IMR-90 (cell line): ENCODE results near the gene ATG2A. TPM values are rescaled to one million over a fixed set of nuclear protein-coding genes. Genes with fewer than 3 reads are reported as not detected.
A peak's percentile ranks its signal among the peaks of the same experiment; 100 is the strongest.

ENCODE experiments used
- ATAC-seq: fragments of 200-7000 bp; cut with Tn5 transposase; 2 replicates; pipeline ENCODE4 v1.9.1; 2020; ENCODE audit warnings: low read depth, mild to moderate bottlenecking, moderate library complexity
- BruUV-seq: library from RNA; stranded (reverse); fragments of 400-500 nt; replicated peaks from 2 replicates; lab custom pipeline; 2021; lab: Mats Ljungman, UMichigan
- CTCF ChIA-PET: fragments of 300-600 bp; formaldehyde crosslinking; extraction: SDS; loops from one replicate; lab custom pipeline; 2021; ENCODE audit warnings: antibody characterized with exemption; lab: Yijun Ruan, JAX
- POLR2A ChIA-PET: fragments of 300-600 bp; sonication (Branson Sonifier 250); formaldehyde crosslinking; loops from one replicate; lab custom pipeline; 2022; ENCODE audit warnings: antibody characterized with exemption; ENCODE audit not compliant: unreplicated experiment; lab: Charles Lee
- DNase-seq: peaks from one replicate; pipeline ENCODE4 v3.0.0; 2013
- H2AFZ ChIP-seq: replicated peaks from 2 replicates; pipeline ENCODE3; 2013; ENCODE audit warnings: low read length, mild to moderate bottlenecking; ENCODE audit not compliant: poor library complexity
- H2AK5ac ChIP-seq: 2 replicates; pipeline ENCODE4 v1.6.1; 2013; ENCODE audit warnings: low read depth, low read length, inconsistent platforms
- H2AK9ac ChIP-seq: replicated peaks from 2 replicates; pipeline ENCODE3; 2013; ENCODE audit warnings: mild to moderate bottlenecking, low read depth, low read length, moderate library complexity; ENCODE audit not compliant: poor library complexity
- H2BK120ac ChIP-seq: 2 replicates; pipeline ENCODE4 v1.6.1; 2013; ENCODE audit warnings: low read depth, low read length, inconsistent platforms
- H2BK15ac ChIP-seq: 3 replicates; pipeline ENCODE4 v1.6.1; 2013; ENCODE audit warnings: low read depth, low read length, inconsistent platforms
- H2BK20ac ChIP-seq: 2 replicates; pipeline ENCODE4 v1.6.1; 2013; ENCODE audit warnings: low read depth, mild to moderate bottlenecking, inconsistent platforms, low read length, moderate library complexity
- H2BK5ac ChIP-seq: 2 replicates; pipeline ENCODE4 v1.6.1; 2013; ENCODE audit warnings: mild to moderate bottlenecking, low read depth, low read length, inconsistent platforms; ENCODE audit not compliant: poor library complexity, severe bottlenecking
- H3K14ac ChIP-seq: replicated peaks from 2 replicates; pipeline ENCODE4 v1.6.1; 2013; ENCODE audit warnings: low read depth, low read length, inconsistent platforms
- H3K18ac ChIP-seq: 2 replicates; pipeline ENCODE4 v1.6.1; 2013; ENCODE audit warnings: low read depth, low read length, control low read depth
- H3K23ac ChIP-seq: 2 replicates; pipeline ENCODE4 v1.6.1; 2013; ENCODE audit warnings: low read depth, low read length, inconsistent platforms
- H3K27ac ChIP-seq: 2 replicates; pipeline ENCODE4 v1.5.1; 2013; ENCODE audit warnings: mild to moderate bottlenecking, control low read depth, low read length; ENCODE audit not compliant: insufficient read depth
- H3K27me3 ChIP-seq: 2 replicates; pipeline ENCODE4 v1.6.1; 2013; ENCODE audit warnings: low read length; ENCODE audit not compliant: control insufficient read depth, insufficient read depth
- H3K36me3 ChIP-seq: 2 replicates; pipeline ENCODE4 v1.6.1; 2013; ENCODE audit warnings: low read length, mixed read lengths; ENCODE audit not compliant: control insufficient read depth, insufficient read depth
- H3K4ac ChIP-seq: 2 replicates; pipeline ENCODE4 v1.6.1; 2013; ENCODE audit warnings: low read depth, low read length, inconsistent platforms
- H3K4me1 ChIP-seq: 2 replicates; pipeline ENCODE4 v1.6.1; 2013; ENCODE audit warnings: low read length, mixed read lengths; ENCODE audit not compliant: control insufficient read depth, insufficient read depth
- H3K4me2 ChIP-seq: 2 replicates; pipeline ENCODE4 v1.6.1; 2013; ENCODE audit warnings: low read depth, mild to moderate bottlenecking, control low read depth, low read length, moderate library complexity
- H3K4me3 ChIP-seq: 2 replicates; pipeline ENCODE4 v1.5.1; 2013; ENCODE audit warnings: low read depth, mild to moderate bottlenecking, control low read depth, low read length, moderate library complexity; ENCODE audit not compliant: insufficient read depth
- H3K56ac ChIP-seq: 2 replicates; pipeline ENCODE4 v1.6.1; 2013; ENCODE audit warnings: low read length, inconsistent platforms; ENCODE audit not compliant: insufficient read depth; ENCODE audit errors: extremely low read depth
- H3K79me1 ChIP-seq, 2 experiments: 2 replicates each; pipeline ENCODE4 v1.6.1; 2013; ENCODE audit warnings: low read length in 2 of 2, inconsistent platforms in 1 of 2, low read depth in 1 of 2
- H3K9ac ChIP-seq: 2 replicates; pipeline ENCODE4 v1.6.1; 2013; ENCODE audit warnings: low read depth, low read length, control low read depth
- H3K9me1 ChIP-seq: 2 replicates; pipeline ENCODE4 v1.6.1; 2013; ENCODE audit warnings: low read length, inconsistent platforms; ENCODE audit not compliant: insufficient read depth
- H3K9me3 ChIP-seq: 2 replicates; pipeline ENCODE4 v1.6.1; 2013; ENCODE audit warnings: low read length; ENCODE audit not compliant: control insufficient read depth, insufficient read depth
- H4K20me1 ChIP-seq: 2 replicates; pipeline ENCODE4 v1.6.1; 2013; ENCODE audit warnings: low read length, inconsistent platforms; ENCODE audit not compliant: insufficient read depth
- H4K5ac ChIP-seq: 2 replicates; pipeline ENCODE4 v1.6.1; 2013; ENCODE audit warnings: mild to moderate bottlenecking, low read depth, low read length, control low read depth
- H4K8ac ChIP-seq, 2 experiments: 2 replicates each; pipeline ENCODE4 v1.6.1; 2013; ENCODE audit warnings: low read depth in 2 of 2, low read length in 2 of 2, control low read depth in 1 of 2, inconsistent platforms in 1 of 2
- H4K91ac ChIP-seq: 2 replicates; pipeline ENCODE4 v1.6.1; 2013; ENCODE audit warnings: low read depth, low read length, inconsistent platforms; ENCODE audit not compliant: insufficient read depth
- BHLHE40 ChIP-seq: fragments of 150-350 bp; IDR thresholded peaks from 2 replicates; pipeline ENCODE4 v1.6.1; 2016; ENCODE audit warnings: mild to moderate bottlenecking, low read depth, low read length
- CEBPB ChIP-seq: IDR thresholded peaks from 2 replicates; pipeline ENCODE4 v1.6.1; 2012; ENCODE audit warnings: low read depth, low read length, improper control_type of control experiment
- FOS ChIP-seq: fragments of 150-350 bp; IDR thresholded peaks from 2 replicates; pipeline ENCODE4 v1.6.1; 2016; ENCODE audit warnings: low read depth, low read length
- MAFK ChIP-seq: IDR thresholded peaks from 2 replicates; pipeline ENCODE4 v1.6.1; 2012; ENCODE audit warnings: low read depth, low read length, improper control_type of control experiment
- MAZ ChIP-seq: IDR thresholded peaks from 2 replicates; pipeline ENCODE4 v1.6.1; 2012; ENCODE audit warnings: low read depth, mild to moderate bottlenecking, low read length, improper control_type of control experiment, moderate library complexity, borderline replicate concordance
- RAD21 ChIP-seq: IDR thresholded peaks from 2 replicates; pipeline ENCODE4 v1.6.1; 2012; ENCODE audit warnings: low read length, improper control_type of control experiment
- RCOR1 ChIP-seq: IDR thresholded peaks from 2 replicates; pipeline ENCODE4 v1.6.1; 2012; ENCODE audit warnings: mild to moderate bottlenecking, low read length, improper control_type of control experiment; ENCODE audit not compliant: insufficient replicate concordance
- SMC3 ChIP-seq: fragments of 150-350 bp; IDR thresholded peaks from 2 replicates; pipeline ENCODE4 v1.6.1; 2016; ENCODE audit warnings: low read depth, mild to moderate bottlenecking, antibody characterized with exemption, low read length, moderate library complexity
- WGBS, 2 experiments: methylation state at CpG; one replicate each; pipeline versions ENCODE4 v1.1.5 to v1.1.7; 2013; ENCODE audit warnings: missing lambda C conversion rate in 2 of 2; ENCODE audit not compliant: insufficient read length in 1 of 2; ENCODE audit errors: extremely low coverage in 2 of 2; 5-methylcytosine and 5-hydroxymethylcytosine counted together
- dilution Hi-C: fragments of 300-500 bp; cut with HindIII; formaldehyde crosslinking; loops from one replicate; pipeline ENCODE4 v1.14.3; 2018; ENCODE audit warnings: low sequenced_read_pairs; ENCODE audit not compliant: unreplicated experiment
- in situ Hi-C: fragments of 300-500 bp; cut with MboI; formaldehyde crosslinking; loops from 3 replicates; pipeline ENCODE4 v1.14.3; 2019; ENCODE audit warnings: low sequenced_read_pairs, inconsistent platforms, mixed read lengths
- intact Hi-C: fragments of 100-400 bp; cut with micrococcal nuclease; formaldehyde crosslinking; loops from 2 replicates; pipeline ENCODE4 v1.10.0; 2022
- polyA plus RNA-seq, 3 experiments: library from polyadenylated mRNA; depleted of rRNA; stranded (reverse); fragments of >200 nt; gene quantifications; 2 replicates each; pipeline ENCODE4 v1.2.3, GENCODE V29; 2012; ENCODE audit warnings: low replicate concordance in 1 of 3
- total RNA-seq: library from RNA; depleted of rRNA; stranded (reverse); fragments of >200 nt; gene quantifications from 2 replicates; pipeline ENCODE4 v1.2.3, GENCODE V29; 2012
- TF ChIP-seq, protein P1 (sequence below): fragments of 150-350 bp; IDR thresholded peaks from 2 replicates; pipeline ENCODE4 v1.6.1; 2017; ENCODE audit warnings: mild to moderate bottlenecking, antibody characterized with exemption, low read length, low read depth

Gene ATG2A
- total and polyA plus RNA-seq, 2 of the 4 experiments (the other 2 are of a cell fraction): 3.2 to 10.5 TPM

DNA sequence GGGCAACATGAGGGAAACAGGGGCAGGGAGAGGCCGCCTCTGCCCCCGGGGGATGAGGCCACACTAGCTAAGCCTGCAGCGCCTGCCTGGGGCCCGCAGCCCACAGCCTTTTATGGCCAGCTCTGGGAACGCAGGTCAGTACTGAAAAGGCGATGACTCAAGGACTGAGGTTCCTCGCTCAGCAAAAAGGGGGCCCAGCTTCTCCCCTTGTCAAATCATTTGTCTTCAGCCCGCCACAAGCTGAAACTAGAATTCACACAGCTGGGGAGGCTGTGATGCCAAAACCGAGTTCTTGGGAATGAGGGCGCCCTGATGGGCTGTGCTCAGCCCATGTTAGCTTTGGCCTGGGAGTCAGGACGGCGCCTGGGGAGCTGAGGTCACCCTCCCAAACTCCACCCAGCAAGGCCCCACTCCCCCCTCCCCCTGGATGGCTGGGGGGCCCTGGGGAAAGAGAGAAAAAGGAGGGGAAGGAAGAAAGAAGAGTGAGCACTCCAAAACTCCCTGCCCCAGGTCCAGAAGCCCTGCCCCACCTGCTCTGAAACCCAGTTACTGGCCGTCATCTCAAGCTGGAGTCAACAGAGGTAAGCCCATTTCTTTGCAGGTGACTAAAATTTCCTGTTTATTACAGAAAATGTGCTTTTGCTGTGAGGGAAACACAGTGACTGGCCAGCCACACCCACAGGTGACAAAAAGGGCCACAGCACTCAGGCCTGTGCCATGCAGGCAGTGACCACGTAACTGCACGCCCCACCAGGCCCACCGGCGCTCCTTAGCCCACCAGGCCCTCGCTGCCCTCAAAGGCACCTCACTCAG lies 52.3 kb downstream of the ATG2A start:
- H2BK20ac ChIP-seq: peak overlapping the region; percentile 96
- peak overlapping the region; percentile 94 to 99 for H4K8ac ChIP-seq
- intact Hi-C loops (loop anchor here (2.0 kb wide), 1 partner anchor 14 kb away; the partner anchor contains the start of gene EHD1), dilution Hi-C loops (no loop called here), in situ Hi-C loops (no loop called here)
- peak overlapping the region; percentile 96 for H4K91ac ChIP-seq
- H3K4ac ChIP-seq: peak overlapping the region; percentile 97
- H3K9me1 ChIP-seq: peaks cover 38% of the 10 kb centered on the region
- no peaks in the 10 kb centered on the region for H3K9me3 ChIP-seq
- 57% methylated on average over 7 of the region's 18 CpGs; no CpG with 5 or more reads in 1 of the 2 experiments for WGBS, 2 experiments
- peak overlapping the region; percentile 89 for H3K18ac ChIP-seq
- peaks cover 11 to 79% of the 10 kb centered on the region in 2 experiments; a peak in 3 of 4 replicates for H3K79me1 ChIP-seq
- H4K20me1 ChIP-seq: peaks cover 66% of the 10 kb centered on the region
- no peak overlapping the region for H3K4me3 ChIP-seq
- H4K5ac ChIP-seq: peak overlapping the region; percentile 72
- peaks cover 45% of the 10 kb centered on the region for H3K4me1 ChIP-seq
- peak overlapping the region; percentile 46 for H2AFZ ChIP-seq
- ChIA-PET CTCF (interaction anchor here (0.8 kb wide), 1 partner anchor 12 kb away, joined by 3 read pairs; no protein-coding TSS in a partner anchor), POLR2A (no interaction called here)
- peak overlapping the region; percentile 98 for H3K14ac ChIP-seq
- peak; percentile 59; the same call in 1 of the 2 replicates for TF ChIP-seq MAZ
- peak; percentile 84 for TF ChIP-seq MAFK
- TF ChIP-seq CEBPB: no peak
- no peak; the same call in 1 of the 2 replicates for TF ChIP-seq SMC3
- TF ChIP-seq BHLHE40: no peak; the same call in 1 of the 2 replicates
- TF ChIP-seq, protein P1, sequence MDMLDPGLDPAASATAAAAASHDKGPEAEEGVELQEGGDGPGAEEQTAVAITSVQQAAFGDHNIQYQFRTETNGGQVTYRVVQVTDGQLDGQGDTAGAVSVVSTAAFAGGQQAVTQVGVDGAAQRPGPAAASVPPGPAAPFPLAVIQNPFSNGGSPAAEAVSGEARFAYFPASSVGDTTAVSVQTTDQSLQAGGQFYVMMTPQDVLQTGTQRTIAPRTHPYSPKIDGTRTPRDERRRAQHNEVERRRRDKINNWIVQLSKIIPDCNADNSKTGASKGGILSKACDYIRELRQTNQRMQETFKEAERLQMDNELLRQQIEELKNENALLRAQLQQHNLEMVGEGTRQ: no peak
- peak; percentile 10; the same call in 1 of the 2 replicates for TF ChIP-seq RAD21
- TF ChIP-seq RCOR1: no peak
- TF ChIP-seq FOS: peak; percentile 68
- H3K36me3 ChIP-seq: peaks cover 8% of the 10 kb centered on the region
- peak overlapping the region; percentile 52 for H3K4me2 ChIP-seq
- peak overlapping the region; percentile 92 for H2BK5ac ChIP-seq
- peak overlapping the region; percentile 69 for H3K9ac ChIP-seq
- ATAC-seq (peak; percentile 73), DNase-seq (peak; percentile 97)
- peak overlapping the region; percentile 97 for H3K27ac ChIP-seq
- no TSS peak for BruUV-seq
- H2AK9ac ChIP-seq: peak overlapping the region; percentile 96
- peak overlapping the region; percentile 41; the same call in 2 of the 3 replicates for H2BK15ac ChIP-seq
- peak overlapping the region; percentile 96 for H3K23ac ChIP-seq
- H3K56ac ChIP-seq: peak overlapping the region; percentile 91
- peak overlapping the region; percentile 99 for H2AK5ac ChIP-seq
- no peaks in the 10 kb centered on the region for H3K27me3 ChIP-seq
- peak overlapping the region; percentile 96 for H2BK120ac ChIP-seq
